ENCODE measurements around the gene CENPL.
"Not testable (repeated sequence)": the region's sequence is repeated elsewhere in the genome, so short reads cannot be mapped to it uniquely, and the experiment has no call there.

CENPL gene, protein sequence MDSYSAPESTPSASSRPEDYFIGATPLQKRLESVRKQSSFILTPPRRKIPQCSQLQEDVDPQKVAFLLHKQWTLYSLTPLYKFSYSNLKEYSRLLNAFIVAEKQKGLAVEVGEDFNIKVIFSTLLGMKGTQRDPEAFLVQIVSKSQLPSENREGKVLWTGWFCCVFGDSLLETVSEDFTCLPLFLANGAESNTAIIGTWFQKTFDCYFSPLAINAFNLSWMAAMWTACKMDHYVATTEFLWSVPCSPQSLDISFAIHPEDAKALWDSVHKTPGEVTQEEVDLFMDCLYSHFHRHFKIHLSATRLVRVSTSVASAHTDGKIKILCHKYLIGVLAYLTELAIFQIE

GRCh38 chr1:173824315-173825081 lies at the start of gene CENPL, which contains the start of gene DARS2:
CENPL (minus strand) TSS chr1:173824883; CDS start chr1:173811299, 13,584 bp downstream.
DARS2 (plus strand) TSS chr1:173824673; CDS start chr1:173825230, 557 bp downstream.
- peak; percentile 95 to 99 for DNase-seq

DNA sequence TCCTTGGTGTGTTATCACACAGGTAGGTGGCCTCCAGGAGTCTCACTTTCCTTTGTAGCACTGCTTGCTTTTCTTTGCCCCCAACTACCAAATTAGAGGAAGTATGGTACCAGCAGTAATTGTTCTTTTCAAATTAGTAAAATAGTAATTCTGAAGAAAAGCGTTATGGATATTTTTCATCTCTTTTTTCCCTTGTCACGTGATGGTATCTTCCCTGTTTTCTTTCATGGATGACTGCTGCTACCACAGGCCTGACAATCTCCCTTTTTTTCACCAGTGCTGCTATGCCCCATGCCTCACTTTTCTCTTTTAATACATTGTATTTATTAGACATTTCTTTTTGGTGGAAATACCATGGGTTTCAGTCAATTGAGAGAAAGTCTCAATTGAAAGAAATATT lies 46.8 kb upstream of the CENPL start:
- no peak for DNase-seq

- no peak for DNase-seq
Measured at GRCh38 chr1:173871091-173871490, 46.4 kb upstream of the CENPL start.

DNA sequence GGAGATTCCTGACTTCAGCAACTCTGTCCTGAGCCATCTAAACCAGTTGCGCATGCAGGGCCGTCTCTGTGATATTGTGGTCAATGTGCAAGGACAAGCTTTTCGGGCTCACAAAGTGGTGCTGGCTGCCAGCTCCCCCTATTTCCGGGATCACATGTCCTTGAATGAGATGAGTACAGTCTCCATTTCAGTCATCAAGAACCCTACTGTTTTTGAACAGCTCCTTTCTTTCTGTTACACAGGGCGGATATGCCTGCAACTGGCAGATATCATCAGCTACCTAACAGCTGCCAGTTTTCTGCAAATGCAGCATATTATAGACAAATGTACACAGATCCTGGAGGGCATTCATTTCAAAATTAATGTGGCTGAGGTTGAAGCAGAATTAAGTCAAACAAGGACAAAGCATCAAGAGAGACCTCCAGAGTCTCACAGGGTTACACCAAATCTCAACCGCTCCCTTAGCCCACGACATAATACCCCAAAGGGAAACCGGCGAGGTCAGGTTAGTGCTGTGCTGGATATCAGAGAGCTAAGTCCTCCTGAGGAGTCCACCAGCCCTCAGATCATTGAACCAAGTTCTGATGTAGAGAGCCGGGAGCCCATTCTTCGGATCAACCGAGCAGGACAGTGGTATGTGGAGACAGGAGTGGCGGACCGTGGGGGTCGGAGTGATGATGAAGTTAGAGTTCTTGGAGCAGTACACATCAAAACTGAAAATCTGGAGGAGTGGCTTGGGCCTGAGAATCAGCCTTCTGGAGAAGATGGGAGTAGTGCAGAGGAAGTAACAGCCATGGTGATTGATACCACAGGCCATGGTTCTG lies 45.8 kb upstream of the CENPL start:
- DNase-seq, result peak in 1 of 2 donors; percentile 6

DNA sequence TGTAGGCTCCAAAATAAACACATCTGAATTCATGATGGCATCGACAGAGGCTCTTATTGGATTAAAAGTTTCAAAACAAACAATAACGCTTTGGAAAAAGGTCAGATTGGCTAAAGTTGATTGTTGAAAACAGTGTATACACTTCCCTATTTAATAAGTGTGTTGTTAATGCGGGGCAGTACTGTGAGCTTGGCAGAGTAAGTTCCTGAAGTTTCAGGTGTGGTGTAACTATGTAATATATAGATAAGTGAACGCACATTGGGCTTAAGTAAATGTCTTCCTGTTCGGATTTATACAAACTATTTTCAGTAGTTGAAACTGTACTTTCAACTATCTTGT lies 44.3 kb upstream of the CENPL start:
- DNase-seq, result no peak

- DNase-seq, result peak in 1 of 2 donors; percentile 80
Measured at GRCh38 chr1:173868266-173869020, 43.8 kb upstream of the CENPL start, which contains the start of gene ZBTB37. ZBTB37 (plus strand) TSS chr1:173868380; CDS start chr1:173870226, 1,846 bp downstream.

- peak; percentile 97 to 99 for DNase-seq
Measured at GRCh38 chr1:173867753-173868265, 43.1 kb upstream of the CENPL start, which contains the start of gene GAS5. GAS5 (minus strand) TSS chr1:173867989.

DNA sequence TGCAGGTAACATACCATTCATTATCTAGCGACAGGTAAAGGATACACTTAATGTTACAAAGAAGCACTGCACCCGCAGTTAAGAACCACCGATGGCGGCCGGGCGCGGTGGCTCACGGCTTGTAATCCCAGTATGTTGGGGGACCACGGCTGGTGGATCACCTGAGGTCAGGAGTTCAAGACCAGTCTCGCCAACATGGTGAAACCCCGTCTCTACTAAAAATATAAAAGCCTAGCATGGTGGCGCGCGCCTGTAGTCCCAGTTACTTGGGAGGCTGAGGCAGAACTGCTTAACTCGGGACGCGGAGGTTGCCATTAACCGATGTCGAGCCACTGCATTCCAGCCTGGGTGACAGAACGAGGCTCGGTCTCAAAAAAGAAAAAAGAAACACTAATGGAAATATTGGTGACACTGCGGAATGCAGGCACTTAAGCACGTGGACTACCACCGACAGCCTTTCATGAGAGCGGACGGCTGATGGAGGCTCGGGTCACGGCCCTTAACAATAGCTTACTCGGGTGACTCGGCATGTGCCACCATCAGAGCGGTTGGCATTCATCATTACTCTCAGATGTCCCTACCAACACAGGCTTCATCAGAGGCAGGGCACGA lies 42.6 kb upstream of the CENPL start:
- no peak for DNase-seq

DNA sequence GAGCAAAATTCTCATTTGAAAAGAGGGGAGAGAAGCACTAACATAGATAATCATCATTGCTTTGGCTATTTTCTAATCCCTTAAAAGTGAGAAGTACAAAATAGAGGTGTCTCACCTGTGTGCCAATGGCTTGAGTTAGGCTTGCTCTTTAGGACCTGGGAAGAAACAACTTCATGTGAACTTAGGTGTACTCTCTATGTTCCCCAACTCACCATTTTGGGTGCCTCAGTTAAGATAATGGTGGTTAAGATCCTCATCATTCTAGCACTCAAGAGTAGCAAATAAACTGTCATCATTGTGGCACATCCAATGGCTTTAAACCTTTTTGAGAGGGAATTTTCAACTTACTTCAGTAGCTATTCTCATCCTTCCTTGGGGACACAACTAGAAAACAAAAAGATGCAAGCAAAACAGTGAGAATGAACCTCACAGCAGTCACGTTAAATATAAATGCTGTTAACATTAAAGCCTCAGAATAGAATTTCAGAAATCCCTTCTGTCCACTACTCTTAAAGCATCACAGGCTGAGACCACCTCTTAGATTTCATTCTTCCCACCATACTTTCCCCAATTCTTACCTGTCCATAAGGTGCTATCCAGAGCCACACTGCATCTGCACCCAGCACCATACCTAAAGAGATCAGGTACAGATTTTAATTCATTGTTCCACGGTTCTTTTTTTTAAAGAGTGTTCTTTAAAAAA lies 41.9 kb upstream of the CENPL start:
- DNase-seq, result no peak

DNA sequence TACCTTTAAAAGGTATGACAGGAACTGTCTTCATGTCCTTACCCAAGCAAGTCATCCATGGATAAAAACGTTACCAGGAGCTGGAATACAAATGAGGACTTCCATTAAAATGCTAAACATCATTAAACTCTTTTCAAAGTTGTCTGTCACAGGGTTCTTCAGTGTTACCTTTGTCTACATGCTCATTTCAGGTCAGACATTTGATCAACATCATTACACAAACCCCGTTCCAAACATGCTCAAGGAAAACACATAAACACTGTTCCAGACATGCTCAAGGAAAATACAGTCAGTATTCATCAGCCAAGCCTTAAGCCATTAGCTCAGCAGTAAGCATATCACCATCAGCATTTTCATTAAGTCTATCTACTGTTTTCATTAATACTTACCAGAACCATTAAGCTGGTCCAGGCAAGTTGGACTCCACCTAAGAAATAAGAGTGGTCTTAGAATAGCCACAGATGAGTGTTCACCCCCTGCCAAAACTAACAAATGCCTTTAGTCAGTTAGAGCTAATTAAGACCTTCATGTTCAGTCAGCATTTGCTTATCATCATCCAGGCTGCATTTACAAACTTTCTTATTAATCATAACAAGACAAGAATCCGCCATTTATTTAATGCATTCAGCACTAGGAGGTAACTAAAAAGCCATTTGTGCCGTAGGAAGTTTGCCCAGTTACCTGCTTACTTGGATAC lies 40.9 kb upstream of the CENPL start:
- DNase-seq, result no peak

DNA sequence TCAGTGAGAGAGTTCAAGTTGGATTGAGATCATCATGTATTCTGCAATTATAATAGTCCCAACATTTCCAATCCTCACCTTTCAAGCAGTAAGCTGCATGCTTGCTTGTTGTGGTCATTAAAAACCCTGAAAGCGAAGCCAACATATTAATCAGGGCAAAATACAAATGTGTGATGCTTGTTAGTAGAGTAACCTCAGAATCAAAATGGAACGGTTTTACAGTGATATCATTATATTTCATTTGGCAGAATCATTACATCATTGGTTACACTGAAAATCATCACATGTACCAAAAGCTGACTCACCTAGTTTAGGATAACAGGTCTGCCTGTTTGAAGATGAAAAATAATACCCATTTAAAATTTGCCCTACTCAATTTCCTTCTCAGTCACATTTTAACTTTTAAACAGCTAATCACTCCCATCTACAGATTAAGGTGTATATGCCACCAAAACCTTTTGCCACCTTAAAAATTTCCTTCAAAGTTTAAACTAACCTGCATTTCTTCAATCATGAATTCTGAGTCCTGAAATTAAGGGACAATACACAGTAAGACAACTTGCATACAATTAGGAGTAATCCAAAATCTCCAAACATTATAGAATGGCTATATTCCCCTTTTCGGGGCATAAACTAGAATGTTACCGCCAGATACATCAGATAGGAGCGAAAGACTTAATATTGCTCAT lies 39.6 kb upstream of the CENPL start:
- no peak for DNase-seq

DNA sequence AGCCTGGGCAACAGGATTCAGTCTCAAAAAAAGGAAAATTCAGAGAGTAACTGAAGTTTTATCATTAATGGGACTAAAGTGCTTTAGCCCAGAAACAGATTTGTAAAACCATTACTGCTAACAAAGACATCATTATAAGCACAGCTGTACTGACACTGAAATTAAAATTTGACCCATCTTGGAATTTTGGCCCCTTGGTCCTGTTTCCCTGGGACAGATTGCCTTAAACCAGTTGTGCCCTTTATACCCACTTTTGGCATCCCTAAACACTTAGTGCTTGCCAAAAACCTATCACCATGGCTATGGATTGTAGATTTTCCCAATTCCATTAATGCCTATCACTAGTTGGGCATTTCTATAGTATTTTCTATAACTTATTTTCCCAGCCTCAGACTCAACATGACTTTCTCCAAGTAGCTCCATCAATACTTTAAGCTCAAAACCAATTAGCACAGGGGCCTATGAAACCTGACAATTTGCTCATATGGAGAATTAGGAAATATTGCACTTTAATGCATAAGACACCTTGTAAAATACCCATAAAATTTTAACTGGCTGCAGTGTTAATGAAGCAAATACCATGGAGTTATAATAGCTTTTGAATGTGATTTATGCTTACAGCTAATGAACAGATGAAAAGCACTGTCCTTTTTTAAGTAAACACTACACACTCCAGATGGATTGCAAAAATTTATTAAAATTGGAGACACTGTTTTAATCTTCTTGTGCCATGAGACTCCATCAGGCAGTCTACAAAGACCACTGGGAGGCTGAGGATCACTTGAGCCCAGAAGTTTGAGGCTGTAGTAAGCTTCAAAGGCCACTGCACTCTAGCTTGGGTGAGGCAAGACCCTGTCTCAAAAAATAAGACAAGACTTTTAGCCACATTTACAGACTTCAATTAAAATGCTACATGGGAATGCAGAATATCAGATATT lies 38.8 kb upstream of the CENPL start:
- no peak for DNase-seq

- no peak for DNase-seq
Measured at GRCh38 chr1:173862769-173863223, 38.1 kb upstream of the CENPL start.

DNA sequence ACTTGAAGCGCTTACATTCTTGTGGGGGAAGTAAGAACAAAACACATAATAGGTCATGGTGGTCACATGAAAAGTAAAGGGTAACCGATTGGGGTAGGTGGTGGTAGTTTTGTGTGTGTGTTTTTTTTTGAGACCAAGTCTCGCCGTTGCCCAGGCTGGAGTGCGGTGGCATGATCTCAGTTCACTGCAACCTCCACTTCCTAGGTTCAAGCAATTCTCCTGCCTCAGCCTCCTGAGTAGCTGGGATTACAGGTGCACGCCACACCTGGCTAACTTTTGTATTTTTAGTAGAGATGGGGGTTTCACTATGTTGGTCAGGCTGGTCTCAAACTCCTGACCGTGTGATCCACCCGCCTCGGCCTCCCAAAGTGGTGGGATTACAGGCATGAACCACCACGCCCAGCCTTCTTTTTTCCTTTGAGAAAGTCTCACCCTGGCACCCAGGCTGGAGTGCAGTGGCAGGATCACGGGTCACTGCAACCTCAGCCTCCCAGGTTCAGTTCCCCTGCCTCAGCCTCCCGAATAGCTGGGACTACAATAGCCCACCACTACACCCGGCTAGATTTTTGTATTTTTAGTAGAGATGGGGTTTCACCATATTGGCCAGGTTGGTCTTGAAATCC lies 37.6 kb upstream of the CENPL start:
- DNase-seq, result not testable (repeated sequence)

GRCh38 chr1:173861731-173862145 lies 37.1 kb upstream of the CENPL start:
- DNase-seq, result no peak

DNA sequence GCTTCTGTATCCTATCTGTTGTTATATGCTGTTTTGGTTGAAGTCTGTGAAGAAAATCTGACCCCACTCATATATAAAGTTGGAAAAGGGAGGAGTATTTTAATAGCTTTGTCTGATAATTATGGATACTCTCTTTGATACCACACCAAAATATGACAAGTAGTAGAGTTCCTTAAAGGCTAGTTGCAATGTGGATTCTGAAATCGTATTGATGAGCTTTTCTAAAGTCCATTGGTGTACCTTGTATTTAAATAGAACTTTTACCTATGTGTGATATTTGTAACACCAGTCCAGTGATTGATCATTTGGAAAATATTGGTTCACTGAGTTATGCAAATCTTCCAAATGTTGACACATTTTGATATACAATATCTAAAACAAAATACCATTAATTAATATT lies 35.4 kb upstream of the CENPL start:
- DNase-seq, result no peak

DNA sequence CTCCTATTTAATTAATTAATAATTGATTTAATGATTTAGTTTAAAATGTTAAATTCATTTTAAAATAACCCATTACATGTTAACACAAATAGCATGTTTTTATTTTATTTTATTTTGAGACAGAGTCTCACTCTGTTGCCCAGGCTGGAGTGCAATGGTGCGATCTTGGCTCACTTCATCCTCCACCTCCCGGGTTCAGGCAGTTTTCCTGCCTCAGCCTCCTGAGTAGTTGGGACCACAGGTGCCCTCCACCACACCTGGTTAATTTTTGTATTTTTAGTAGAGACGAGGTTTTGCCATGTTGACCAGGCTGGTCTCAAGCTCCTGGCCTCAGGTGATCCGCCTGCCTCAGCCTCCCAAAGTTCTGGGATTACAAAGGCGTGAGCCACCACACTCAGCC lies 34.9 kb upstream of the CENPL start:
- DNase-seq, result not testable (repeated sequence)
